HG02852 (cell line): Measurements from ENCODE around the gene LRCH2.
"Not testable (repeated sequence)": the region's sequence is repeated elsewhere in the genome, so short reads cannot be mapped to it uniquely, and the experiment has no call there.

Experiments used
- ATAC-seq: cut with Tn5 transposase; IDR thresholded peaks from one replicate; pipeline ENCODE4 v1.9.1; 2021; ENCODE audit warnings: mild to moderate bottlenecking, moderate library complexity; ENCODE audit not compliant: unreplicated experiment

Gene LRCH2

DNA sequence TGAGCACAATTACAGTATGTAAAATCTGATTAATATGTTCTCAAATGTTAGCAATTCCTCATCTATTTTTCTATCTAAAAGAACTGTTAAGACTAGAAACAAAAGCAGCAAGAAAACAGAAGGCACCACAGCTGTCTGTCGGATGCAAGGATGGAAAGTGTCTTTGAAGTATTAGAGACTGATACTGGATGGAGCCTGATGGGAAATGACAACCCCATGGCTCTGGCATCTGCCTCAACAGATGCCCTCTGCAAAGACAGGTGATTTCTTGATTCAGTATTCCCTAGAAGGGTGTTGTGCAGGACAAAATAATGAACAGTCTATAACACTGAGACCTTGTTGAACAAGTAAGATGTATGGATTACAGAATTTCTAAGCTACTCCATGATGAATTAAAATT lies 19.7 kb downstream of the LRCH2 start:
- ATAC-seq = no peak

DNA sequence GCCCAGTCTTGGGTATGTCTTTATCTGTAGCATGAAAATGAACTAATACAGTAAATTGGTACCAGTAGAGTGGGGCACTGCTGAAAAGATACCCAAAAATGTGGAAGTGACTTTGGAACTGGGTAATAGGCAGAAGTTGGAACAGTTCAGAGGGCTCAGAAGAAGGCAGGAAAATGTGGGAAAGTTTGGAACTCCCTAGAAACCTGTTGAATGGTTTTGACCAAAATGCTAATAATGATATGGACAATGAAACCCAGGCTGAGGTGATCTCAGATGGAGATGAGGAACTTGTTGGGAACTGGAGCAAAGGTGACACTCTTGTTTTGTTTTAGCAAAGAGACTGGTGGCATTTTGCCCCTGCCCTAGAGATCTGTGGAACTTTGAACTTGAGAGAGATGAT lies 24.3 kb downstream of the LRCH2 start:
- ATAC-seq = not testable (repeated sequence)

- ATAC-seq = no peak
Measured at GRCh38 chrX:115204040-115204439, 29.9 kb downstream of the LRCH2 start.

- ATAC-seq = no peak
Measured at GRCh38 chrX:115192244-115192700, 41.6 kb downstream of the LRCH2 start.

GRCh38 chrX:115191490-115192243 lies 42.2 kb downstream of the LRCH2 start:
- ATAC-seq = no peak

DNA sequence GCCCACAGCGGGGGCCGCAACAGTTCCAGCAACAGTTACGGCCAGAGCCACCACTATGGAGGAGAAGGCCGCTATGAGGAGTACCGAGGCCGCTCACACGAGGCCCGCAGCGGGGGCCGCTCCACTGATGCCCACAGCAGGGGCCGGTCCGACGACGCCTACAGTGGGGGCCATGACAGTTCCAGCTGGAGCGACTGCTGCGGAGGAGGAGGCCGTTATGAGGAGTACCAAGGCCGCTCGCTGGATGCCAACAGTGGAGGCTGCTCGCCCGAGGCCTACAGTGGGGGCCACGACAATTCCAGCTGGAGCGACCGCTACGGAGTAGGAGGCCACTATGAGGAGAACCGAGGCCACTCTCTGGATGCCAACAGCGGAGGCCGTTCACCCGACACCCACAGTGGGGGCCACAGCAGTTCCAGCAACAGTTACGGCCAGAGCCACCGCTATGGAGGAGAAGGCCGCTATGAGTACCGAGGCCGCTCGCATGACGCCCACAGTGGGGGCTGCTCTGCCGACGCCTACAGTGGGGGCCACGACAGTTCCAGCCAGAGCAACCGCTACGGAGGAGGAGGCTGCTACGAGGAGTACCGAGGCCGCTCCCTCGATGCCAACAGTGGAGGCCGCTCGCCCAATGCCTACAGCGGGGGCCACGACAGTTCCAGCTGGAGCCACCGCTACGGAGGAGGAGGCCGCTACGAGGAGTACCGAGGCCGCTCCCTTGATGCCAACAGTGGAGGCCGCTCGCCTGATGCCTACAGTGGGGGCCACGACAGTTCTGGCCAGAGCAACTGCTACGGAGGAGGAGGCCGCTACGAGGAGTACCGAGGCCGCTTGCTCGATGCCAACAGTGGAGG lies 43.0 kb downstream of the LRCH2 start:
- no peak for ATAC-seq

GRCh38 chrX:115189646-115190635 lies 44.0 kb downstream of the LRCH2 start:
- no peak for ATAC-seq

DNA sequence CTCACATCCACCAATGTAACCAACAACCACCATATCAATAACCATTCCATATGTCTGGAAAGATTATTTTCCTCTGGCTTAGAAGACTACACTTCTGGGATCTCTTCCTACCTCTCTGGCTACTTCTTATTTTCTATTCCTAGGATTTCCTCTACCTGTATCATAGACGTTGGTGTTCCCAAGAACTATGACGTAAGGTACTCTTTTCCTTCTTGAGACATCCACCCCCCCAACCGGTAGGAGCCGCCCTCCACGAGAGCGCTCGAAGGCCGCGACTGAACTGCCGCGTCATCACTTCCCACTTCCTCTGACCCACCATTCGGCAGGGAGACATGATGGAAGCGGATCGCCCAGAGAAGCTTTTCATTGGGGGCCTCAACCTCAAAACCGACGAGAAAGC lies 44.8 kb downstream of the LRCH2 start, which contains the start of gene RBMXL3:
TSS of gene RBMXL3 (plus strand) at position 301 of the 400 bp plus-strand sequence. CDS start at position 333, 32 bp downstream.
- ATAC-seq = no peak

DNA sequence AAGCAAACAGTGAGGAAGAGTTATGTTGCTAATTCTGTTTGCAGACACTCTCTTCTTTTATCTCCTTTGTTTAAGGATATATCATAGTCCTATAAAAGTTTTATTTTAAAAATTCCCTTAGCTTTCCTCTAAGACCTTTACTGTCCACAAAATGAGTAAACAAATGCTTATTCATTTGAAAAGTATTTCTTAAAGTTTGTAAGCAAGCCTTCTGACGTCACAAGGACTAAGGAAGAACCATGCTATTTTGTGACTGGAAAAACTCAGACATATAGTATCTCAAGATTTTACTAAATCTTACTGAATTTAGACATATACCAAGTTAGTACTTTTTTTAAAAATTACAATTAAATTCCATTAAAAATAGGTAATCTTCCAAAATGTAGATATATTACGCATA lies 49.9 kb downstream of the LRCH2 start:
- ATAC-seq = no peak

- ATAC-seq = no peak
Measured at GRCh38 chrX:115178473-115178872, 55.4 kb downstream of the LRCH2 start.

DNA sequence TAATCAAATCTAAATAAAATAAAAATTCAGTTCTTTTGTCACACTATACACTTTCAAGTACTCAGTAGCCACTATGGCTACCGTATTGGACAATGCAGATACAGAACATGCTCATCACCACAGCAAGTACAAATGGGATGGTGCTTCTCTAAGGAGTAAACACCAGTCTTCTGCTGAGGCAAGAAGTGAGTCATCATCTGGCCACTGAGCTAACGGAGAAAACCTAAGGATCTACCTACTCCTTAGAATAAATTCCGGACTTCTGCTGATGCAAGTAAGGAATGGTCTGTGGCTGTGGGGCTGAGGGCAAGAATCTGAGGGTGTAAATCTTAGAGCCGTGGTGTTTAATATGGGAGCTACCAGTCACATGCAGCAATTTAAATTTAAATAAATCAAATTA lies 56.0 kb downstream of the LRCH2 start:
- no peak for ATAC-seq

- ATAC-seq = no peak
Measured at GRCh38 chrX:115174548-115174947, 59.3 kb downstream of the LRCH2 start.

GRCh38 chrX:115173181-115173580 lies 60.7 kb downstream of the LRCH2 start:
- no peak for ATAC-seq

DNA sequence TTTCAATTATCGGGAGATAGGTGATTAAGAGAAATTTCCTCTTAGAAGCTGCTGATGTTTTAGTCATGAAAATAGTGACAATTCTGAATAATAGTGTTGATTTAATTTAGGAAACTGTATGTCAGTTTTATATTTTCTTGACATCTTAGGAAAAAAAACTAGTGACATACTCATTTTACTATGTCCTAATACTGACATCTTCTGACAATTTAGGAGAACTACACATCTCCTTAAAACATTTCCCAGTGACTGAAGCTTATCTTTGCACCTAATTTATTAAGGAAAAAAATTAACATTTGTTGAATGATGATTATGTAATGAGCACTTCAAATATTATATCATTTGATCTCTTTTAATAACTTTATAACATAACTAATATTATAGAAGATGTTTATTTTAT lies 86.7 kb downstream of the LRCH2 start:
- ATAC-seq = no peak

- ATAC-seq = no peak
Measured at GRCh38 chrX:115142057-115142456, 91.8 kb downstream of the LRCH2 start.

DNA sequence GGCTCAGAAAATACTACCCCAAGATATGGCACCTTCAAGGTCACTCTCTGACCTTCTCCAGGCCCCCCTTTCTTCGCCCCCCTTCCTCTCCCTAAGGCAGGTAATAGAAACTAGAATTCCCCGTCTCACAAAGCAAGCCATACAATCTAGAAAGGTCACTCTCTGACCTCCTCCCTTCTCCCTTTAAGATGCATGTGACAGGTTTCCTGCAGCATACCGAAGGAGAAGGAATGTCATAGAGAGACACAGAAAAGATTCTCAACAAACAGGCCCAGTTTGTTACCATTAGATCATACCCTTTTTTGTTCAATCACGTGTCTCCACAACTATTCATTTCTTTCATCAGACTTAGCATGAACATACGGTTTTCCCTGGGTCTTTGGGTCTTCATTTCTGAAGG lies 95.9 kb downstream of the LRCH2 start:
- ATAC-seq = no peak

GRCh38 chrX:115134382-115134781 lies 99.5 kb downstream of the LRCH2 start:
- no peak for ATAC-seq

- ATAC-seq = no peak
Measured at GRCh38 chrX:115112411-115112810, 121.5 kb downstream of the LRCH2 start.

DNA sequence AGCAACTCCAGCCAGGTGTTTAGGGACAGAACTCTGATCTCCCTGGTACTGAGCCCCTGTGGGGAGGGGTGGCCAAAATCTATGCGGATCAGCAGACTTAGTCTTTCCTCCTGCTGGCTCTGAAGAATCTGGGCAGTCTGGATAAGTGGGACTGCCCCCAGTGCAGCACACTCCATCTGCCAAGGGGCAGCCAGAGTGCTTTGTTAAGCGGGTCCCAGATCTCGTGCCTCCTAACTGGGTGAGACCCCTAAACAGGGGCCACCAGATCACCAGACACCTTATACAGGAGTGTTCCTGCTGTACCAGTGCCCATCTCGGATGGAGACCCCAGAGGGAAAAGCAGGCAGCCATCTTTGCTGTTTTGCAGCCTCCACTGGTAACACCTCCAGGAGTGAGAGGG lies 135.0 kb downstream of the LRCH2 start:
- no peak for ATAC-seq

DNA sequence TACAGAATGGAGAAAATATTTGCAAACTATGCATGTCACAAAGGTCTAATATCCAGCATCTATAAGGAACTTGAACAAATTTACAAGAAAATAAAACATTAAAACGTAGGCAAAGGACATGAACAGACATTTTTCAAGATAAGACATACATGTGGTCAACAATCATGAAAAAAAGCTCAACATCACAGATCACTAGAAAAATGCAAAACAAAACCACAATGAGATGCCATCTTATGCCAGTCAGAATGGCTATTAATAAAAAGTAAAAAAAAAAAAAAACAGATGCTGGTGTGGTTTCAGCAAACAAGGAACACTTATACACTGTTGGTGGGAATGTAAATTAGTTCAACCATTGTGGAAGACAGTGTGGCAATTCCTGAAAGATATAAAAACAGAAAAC lies 140.7 kb downstream of the LRCH2 start:
- no peak for ATAC-seq

DNA sequence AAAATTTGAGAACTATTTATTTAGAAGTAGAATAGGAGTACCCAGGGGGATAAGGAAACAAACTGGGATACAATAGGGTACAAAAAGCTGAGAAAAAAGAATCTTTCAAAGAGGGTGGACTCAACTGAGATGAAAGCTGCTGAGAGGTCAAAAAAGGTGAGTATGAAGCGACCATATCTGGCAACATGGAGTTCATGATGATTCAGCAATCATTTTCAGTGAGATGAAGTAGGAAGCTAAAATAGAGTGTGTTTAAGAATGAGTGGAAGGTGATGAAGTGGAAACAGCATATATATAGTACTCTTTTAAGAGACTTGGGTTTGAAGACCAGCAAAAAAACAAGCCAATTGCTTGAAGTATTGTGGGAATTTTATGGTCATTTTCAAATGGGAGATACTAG lies 144.5 kb downstream of the LRCH2 start:
- no peak for ATAC-seq
